Epithelial cell of prostate (primary cell): ENCODE results near the gene WDR1.

ENCODE experiments used
- DNase-seq: peaks from one replicate; pipeline ENCODE4 v3.0.0-alpha.2; 2011; ENCODE audit warnings: low read depth, low spot score
- H3K27ac ChIP-seq: fragments of 450-650 bp; 2 replicates; pipeline ENCODE4 v1.5.1; 2017; ENCODE audit warnings: mild to moderate bottlenecking

Gene WDR1

DNA sequence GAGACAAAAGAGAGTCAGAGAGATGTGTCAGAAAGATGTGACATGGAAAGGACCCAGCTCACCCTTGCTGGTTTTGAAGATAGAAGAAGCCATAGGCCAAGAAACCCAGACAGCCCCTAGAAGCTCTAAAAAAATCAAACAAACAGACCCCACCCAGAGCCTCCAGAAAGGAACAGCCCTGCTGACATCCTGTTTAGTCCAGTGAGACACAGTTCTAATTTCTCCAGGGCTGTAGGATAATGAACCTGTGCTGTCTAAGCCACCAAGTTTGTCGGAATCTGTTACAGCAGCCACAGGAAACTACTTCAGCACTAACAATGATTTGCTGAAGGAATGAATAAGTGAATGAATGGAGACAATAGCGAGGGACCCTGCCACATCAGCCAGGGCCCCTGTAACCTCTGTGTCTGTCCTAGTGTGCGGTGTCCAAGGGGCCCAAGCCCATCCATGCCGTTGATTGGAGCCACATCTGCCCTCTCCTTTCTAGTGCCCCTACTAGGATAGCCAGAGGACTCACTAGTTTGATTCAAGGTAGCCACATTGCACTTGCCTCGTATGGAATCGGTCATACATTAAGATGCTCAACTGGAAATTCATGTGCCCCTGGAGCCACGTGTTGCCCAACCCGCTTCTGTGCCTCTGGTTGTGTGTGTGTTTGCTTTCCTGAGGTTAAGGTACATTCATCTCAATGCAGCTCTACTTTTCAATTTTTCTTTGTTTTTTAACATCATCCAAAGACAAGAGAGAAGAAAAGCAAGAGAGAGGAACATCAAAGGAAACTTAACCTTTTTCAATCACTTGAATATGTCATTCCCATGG is 62.8 kb downstream of the WDR1 start:
- H3K27ac ChIP-seq = peak overlapping the region; percentile 47
- DNase-seq = no peak

DNA sequence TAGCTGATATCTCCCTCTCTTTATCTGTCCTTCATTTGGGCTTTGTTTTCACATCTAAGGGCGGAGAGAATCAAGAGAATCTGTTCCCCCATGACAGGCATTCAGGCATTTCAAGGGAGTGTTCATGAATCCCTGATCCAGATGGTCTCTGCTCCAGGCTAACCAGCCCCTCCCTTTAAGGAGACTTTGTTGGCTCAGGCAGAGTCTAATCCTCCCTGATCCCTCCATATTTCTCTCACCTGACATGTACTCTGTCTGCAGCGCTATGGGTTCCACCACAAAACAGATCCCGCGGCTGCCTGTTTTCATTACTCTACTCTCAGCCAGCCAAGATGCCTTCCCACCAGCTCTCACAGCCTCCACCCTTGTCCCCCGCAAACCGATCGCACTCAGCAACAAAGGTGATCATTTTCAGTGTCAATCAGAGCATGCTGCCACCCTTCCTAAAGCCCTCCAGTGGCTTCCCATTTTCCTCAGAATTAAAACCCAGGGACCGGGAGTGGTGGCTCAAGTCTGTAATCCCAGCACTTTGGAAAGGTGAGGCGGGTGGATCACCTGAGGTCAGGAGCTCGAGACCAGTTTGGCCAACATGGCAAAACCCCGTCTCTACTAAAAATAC is 65.0 kb downstream of the WDR1 start:
- H3K27ac ChIP-seq = peak overlapping the region; percentile 60

DNA sequence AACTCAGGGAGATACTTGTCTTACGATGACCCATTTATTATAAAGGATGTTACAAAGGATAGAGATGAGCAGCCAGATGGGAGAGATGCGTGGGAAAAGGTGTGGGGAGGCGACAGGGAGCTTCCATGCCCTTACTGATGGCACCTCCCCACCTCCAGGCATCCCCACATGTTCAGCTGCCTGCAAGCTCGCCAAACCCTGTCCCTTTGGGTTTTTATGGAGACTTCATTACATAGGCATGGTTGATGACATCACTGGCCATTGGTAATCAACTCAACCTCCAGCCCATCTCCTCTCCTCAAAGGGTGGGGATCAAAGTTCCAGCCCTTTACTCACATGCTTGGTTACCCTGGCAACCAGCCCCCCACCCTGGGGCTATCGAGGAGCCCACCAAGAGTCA is 65.9 kb downstream of the WDR1 start:
- H3K27ac ChIP-seq = peak overlapping the region; percentile 60
- no peak for DNase-seq

More for the DNA sequence above, 65.0 kb downstream of the WDR1 start:
- DNase-seq = no peak

DNA sequence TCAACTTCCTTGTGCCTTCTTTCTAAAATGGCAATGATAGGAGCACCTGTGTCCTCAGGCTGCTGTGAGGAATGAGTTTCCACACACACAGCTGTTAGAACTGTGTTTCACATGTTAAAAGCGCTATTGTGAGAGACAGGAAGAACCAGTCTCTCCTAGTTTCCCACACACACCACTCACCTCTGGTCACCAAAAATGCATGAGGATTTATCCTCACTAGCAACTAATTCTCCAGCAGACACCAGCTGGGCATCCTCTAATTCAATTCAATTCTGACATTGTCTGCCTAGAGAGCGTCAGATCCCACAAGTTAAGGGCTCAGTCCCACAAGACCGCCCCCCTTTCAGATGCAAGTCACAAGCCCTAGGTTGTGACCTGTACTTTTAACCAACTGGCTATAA is 66.3 kb downstream of the WDR1 start:
- peak; percentile 50 for DNase-seq
- H3K27ac ChIP-seq = peak overlapping the region; percentile 60

DNA sequence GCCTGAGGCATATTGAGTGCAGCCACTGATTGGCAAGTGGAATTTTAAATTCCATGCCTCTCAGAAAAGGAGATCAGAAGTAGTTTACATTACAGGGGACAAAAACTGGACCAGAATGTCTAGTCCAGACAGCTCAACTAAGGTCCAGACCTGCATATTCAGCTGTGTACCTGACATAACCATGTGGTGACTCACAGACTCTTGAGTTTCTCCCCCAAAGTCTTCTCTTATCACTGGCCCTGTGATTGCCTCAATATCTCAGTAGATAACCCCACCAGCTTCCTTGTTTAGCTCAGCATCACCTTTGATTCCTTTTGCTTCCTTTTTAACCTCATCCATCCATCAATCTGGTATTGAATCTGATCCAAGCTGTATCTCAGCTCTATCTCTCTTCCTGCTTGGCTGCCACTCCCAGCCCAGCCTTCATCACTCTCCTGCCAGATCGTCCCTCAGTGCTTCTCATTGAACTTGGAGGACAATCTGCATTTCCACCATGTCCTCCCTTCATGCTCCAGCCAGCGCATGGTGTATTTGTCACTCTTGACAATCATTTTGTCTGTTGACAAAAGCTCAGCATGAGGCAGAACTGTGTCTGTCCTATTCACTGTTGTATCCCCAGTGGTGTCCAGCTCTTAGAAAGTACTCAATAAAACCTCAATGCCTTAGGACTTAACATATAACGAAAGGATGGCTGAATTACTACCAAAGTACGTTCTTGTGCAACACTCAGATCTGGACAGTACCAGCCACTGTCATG is 67.5 kb downstream of the WDR1 start:
- no peak for DNase-seq

DNA sequence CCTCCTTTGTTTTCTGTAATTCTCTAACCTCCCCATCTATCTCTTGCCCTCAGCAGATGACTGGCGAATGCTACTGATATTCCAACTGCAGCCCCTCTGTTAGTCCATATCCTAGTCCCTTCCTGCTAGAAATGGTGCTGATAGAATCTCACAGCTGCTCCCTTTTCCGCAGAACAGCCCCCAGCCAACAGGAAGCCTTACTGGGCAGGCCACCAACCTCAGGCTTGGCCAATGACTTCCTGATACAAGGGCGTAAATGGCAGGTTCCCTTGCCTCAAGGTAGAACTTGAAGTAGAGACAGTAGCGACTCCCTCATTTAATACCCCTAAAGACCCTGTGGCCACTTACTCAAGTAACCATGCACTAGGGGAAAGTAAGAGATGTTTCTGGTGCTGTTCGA is 68.6 kb downstream of the WDR1 start:
- no peak overlapping the region for H3K27ac ChIP-seq
- DNase-seq = no peak

More for the DNA sequence above, 67.5 kb downstream of the WDR1 start:
- H3K27ac ChIP-seq = peak overlapping the region; percentile 60

DNA sequence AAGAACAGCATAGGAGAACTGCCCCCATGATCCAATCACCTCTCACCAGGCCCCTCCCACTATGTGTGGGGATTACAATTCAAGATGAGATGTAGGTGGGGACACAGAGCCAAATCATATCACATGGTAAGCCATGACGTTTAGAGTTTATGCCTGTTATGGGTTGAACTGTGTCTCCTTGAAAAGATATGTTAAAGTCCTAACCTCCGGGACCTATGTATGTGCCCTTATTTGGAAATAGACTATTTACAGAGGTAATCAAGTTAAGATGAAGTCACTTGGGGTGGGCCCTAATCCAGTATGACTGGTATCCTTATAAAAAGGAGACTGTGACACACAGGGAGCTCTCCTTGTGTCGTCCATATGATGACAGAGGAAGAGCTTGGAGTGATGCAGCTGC is 70.1 kb downstream of the WDR1 start:
- no peak overlapping the region for H3K27ac ChIP-seq
- DNase-seq = no peak

DNA sequence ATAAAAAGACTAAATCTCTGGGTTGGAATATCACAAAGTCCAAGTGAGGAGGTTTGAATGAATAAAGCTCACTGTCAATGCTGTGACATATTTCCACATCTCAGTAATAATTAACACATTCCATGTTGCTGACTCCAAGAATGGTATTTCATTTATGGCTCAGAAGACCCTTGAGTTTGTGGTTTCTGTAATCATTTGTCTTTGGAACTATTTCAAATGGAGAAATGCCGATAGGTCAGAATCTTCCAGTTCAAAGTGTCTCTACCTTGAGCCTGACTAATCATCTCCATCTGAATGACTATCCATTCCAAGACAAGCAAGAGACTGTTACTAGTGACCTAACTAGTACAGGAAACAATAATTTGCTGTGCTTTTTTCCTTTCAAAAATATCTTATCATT is 71.1 kb downstream of the WDR1 start:
- no peak for DNase-seq
- no peak overlapping the region for H3K27ac ChIP-seq

DNA sequence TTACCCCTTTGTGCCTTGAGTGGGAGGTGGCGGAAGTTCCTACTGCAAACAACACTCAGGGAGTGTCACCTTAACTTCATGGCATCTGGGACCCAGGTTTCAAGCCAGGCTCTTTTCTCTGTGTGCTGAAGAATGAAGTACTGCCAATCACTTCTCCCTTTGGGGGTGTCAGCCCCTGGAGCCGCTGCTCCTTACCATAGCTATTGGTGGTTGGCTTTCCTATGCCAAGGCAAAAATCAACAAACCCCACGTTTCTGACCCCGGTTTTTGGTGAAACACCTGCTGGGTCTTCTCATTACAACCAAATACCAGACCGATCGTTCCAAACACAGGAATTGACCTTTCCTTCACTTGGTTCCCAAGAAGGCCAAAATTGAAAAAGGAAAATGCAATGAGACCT is 75.6 kb downstream of the WDR1 start:
- no peak overlapping the region for H3K27ac ChIP-seq

DNA sequence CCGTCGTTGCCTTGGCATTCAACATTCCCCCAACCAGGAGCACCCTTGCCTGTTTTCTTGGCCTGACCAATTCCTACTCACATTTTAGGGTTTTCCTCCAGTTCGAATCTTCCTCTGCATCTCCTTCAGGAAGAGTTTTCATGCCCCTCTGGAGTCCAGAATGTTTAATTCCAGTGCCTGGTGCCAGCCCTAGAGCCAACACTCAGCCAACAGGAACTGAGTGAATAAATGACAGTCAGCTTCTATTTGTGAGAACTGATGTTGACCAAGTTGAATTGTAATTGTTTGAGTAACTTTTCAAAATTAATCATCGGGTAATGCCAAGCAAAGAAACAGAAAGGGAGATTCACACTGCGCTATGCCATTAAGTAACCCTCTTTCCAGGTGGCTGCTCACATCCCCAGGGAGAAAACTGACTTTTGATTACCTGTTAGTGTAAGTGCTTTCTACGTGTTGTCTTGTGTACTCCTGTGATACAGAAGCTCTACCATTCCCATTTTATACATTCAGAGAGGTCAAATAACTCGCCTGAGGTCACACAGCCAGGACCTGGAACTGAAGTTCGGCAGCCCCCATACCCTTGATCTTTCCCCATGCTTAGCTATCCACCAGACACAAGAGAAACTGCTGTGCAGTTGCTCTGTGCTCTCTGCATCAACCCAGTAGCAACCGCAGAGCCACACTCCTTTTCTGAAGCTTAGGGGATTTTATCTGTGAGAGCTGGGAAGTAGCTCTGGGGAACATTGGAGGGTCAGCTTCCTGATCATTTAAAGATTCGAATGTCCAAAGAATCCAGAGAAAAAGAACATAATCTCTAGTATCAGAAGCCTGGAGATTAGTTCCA is 76.3 kb downstream of the WDR1 start:
- no peak for DNase-seq
- H3K27ac ChIP-seq = no peak overlapping the region

More for the DNA sequence above, 75.6 kb downstream of the WDR1 start:
- DNase-seq = no peak

DNA sequence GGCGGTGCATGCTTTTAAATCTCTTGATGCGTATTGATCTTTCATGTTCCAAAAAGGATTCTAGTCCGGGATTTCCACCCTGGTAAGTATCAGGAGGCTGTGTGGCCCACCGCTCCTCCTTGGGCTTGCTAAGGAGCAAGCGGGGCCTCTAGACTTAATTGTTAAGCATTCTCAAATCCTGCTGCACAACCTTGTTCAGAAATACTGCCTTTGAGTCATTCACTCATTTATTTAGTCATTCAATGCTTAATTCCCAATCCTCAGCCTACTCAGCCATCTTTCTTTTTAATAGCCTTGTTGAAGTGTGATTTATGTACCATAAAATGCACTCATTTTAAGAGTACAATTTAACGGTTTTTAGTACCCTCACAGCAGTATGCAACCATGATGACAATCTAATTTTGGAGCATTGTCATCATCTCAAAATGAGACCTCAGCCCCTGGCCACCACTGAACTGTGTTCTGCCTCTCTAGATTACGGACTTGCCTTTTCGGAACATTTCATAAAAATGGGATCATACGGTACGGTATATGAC is 79.7 kb downstream of the WDR1 start:
- no peak for DNase-seq
- H3K27ac ChIP-seq = no peak overlapping the region

DNA sequence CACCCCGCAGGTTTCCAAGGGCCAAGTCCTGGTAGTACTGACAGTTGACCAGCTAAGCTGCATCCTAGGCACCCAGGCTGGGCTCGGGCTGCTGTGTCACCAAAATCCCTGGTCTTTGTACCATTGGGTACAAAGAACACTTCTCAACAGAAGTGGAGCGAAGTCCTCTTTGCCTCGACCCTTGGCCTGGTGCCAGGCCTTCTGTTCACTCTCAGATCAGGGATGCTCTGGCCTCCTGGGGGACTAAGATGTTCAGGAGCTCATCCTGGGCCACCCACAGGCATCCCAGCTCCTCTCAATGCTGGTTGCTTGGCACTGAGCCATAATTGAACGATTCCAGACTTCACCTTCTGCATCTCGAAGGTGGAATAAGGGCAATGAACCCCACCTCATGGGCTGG is 81.5 kb downstream of the WDR1 start:
- H3K27ac ChIP-seq = no peak overlapping the region
- no peak for DNase-seq

DNA sequence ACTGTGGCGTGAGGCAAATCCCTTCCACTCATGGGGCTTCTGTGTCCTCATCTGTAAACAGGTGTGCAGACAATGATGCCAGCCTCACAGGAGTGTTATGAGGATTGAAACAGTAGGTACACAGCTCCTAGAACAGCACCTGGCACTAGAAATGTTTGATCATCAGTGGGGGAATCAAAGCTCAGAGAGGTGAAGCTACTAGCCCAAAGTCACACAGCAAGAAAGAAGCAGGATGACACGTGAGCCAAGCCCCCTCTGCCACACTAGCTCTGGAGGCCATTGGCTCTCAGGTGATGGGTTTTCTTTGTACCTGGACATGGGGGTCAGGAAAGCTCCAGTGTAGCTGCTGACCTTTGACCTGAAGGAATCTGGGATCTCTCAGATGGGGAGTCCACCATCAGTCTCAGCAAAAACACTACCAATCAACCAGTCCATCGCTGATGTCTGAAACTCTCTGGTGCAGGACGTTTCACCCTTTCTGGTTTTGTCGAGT is 81.9 kb downstream of the WDR1 start:
- DNase-seq = no peak
- H3K27ac ChIP-seq = no peak overlapping the region

DNA sequence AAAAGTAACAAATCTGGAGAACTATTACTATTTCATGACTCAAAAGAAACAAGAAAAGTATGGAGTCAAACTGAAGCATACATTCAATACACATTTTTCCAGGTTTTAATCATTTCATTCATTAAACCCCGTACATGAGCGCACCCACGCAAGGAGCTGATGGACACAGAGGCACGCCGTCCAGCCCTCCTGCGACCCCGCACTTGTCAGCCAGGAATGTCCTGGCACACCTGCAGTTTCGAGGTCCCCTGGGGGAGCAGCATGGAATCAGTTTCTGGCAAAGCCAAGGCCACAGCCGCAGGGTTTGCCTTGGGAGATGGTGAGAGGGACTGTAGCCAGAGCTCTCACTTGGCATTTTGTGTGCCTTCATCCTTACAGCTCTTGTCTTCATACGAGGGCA is 82.5 kb downstream of the WDR1 start:
- DNase-seq = no peak
- H3K27ac ChIP-seq = no peak overlapping the region

DNA sequence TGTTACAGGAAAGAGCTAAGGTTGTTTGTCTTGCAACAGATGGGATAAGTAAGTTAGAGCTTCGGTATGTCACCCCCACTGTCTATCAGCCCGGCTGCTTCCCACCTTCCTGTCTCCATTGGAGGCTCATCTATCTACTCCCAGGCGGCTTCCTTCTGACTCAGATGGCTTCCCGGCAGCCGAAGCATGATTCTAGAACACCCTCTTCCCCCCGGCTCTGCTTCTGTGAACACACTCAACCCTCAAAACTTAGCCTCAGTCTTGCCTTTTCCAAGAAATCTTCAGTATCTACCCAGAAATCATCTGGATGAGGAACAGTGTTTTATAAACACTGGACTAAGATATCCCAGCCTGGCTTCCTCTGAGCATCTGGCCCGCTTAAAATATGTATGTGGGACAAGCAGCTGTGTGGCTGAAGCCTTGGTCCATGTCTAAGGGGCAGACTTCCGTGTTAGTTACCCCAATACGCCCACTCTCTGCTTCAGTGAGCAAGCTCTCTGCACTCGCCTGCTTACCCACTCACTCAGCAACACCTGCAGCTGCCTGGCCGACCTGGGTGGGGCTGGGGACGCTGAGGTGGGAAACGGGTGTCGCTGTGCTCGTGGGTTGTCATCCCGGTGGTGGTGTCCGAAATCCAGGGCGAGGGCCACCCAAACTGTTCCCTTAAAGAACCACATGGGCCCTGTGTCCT is 83.3 kb downstream of the WDR1 start:
- DNase-seq = no peak
- H3K27ac ChIP-seq = peak overlapping the region; percentile 26

DNA sequence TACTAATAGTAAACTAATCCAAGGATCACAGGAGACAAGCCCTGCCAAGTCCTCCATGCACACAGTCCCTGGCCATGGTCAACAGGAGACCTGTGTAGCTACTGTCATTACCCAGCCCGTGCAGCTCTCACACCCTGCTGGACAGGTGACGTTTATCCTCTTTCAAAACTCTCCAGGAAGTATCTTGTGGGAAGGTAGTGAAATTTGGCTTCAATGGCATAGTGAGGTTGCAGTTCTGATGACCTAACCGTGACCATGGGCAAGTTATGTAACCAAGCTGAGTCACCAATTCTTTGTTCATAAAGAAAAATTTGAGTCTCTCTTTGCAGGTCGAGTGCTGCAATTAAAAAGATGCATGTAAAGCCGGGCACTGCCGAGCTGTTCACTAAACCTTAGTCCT is 84.0 kb downstream of the WDR1 start:
- peak overlapping the region; percentile 26 for H3K27ac ChIP-seq
- peak; percentile 81 for DNase-seq

DNA sequence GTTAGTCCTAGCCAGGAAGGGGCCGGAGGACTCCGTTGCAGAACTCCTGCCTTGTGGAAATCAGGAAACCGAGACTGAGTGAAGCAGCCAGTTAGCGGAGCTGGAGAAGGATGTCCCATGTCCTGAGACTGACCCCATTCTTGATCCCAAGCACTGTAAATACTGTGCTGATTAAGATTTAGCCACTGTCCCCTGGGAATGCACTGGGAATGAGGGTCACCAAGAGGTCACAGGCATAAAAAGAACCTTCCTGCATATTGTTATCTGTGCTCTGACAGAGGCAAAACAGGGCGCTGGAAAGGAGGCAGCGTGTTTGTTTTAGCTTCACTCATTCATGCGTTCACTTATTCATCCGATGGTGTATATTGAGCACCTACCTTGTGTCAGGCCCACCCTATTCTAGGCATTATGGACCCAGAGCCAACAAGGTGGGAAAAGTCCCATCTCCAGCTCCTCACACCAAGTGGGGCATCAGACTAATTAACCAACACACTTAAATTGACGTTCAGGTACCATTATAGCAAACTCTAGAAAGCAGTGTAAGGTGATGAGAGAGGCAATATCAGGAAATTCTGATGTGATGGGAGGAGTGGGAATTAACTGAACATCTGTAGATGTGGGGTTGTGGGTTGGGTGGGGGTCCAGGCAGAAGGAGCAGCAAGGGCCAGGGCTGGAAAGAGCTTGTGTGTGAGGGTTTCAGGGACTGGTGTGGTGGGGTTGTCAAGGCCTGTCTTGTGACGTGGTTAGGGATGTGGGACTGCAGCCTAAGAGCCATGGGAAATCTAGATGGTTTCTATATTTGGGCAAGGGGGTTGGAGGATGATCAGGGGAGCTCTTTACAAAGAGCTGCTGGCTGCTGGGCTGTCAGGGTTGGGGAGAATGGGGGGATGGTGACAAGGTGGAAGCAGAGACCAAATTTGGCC is 84.7 kb downstream of the WDR1 start:
- peak overlapping the region; percentile 26 for H3K27ac ChIP-seq
- no peak for DNase-seq

DNA sequence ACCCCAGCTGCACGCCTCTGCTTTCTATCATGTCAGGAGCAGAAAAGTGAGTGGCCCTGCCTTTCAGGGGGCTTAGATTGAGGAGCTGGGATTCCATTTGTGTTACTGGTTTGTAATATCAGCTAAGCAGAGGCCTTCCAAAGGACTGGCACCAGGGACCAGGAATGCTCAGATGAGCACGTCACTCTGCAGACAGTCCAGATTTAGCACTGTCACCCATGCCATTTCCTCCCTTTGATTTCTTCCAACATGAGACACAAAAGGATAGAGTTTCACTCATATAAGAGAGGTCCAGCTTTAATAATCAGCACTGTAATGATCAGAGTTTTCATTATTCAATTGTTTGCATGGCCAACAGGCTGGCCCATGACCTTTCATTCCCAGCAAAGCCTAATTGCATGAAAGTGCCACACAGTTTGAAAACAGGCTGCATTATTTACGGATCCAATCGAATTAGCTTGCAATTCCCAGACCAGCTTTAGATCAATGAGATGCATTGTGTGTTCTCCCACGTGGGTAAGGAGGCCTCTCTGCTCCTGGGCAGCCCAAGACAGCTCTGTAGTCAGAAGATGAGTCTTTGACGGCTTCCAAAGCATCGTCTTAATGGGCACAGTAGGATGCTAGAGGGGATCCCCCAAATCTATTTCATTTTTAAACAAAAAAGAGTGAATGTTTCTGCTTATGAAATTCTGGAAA is 85.5 kb downstream of the WDR1 start:
- DNase-seq = no peak
- no peak overlapping the region for H3K27ac ChIP-seq
